Measurements from ENCODE around the gene AMOT.

DNA sequence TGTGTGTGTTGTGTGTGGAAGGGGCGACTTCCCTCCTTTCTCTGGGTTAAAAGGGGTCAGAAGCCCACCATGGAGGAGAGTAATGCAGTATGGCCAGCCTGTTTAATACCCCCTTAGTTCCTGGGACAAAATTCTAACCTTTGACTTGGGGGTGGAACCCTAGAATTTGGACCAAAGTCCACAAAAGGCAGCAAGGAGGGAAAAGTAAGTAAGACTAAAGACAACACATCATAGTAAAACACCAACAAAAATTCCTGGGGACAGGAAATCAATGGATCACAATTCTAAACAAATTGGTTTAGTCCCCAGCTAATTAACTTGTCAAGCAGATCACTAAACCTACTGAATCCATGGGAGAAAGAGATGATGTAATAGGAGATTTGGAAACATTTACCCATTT, 3.1 kb downstream of the AMOT start:
- TF ChIP-seq ZNF274 (IDR thresholded peaks at IDR 0.05; ENCODE audit: insufficient read depth, insufficient read length) (no peak), POLR2AphosphoS5 (IDR thresholded peaks at IDR 0.05; ENCODE audit: low read length) (no peak), POLR2A (IDR thresholded peaks at IDR 0.05; ENCODE audit: low read depth, low read length) (no peak)
- TF ChIP-seq, protein P1, sequence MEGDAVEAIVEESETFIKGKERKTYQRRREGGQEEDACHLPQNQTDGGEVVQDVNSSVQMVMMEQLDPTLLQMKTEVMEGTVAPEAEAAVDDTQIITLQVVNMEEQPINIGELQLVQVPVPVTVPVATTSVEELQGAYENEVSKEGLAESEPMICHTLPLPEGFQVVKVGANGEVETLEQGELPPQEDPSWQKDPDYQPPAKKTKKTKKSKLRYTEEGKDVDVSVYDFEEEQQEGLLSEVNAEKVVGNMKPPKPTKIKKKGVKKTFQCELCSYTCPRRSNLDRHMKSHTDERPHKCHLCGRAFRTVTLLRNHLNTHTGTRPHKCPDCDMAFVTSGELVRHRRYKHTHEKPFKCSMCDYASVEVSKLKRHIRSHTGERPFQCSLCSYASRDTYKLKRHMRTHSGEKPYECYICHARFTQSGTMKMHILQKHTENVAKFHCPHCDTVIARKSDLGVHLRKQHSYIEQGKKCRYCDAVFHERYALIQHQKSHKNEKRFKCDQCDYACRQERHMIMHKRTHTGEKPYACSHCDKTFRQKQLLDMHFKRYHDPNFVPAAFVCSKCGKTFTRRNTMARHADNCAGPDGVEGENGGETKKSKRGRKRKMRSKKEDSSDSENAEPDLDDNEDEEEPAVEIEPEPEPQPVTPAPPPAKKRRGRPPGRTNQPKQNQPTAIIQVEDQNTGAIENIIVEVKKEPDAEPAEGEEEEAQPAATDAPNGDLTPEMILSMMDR (IDR thresholded peaks at IDR 0.05 in 2 of 3, conservative IDR thresholded peaks at IDR 0.05 in 1 of 3; ENCODE audit: control insufficient read depth in 2 of 3, extremely low read depth in 1 of 3, insufficient read depth in 1 of 3, low read depth in 3 of 3, low read length in 3 of 3), result no peak
- TF ChIP-seq, protein P2, sequence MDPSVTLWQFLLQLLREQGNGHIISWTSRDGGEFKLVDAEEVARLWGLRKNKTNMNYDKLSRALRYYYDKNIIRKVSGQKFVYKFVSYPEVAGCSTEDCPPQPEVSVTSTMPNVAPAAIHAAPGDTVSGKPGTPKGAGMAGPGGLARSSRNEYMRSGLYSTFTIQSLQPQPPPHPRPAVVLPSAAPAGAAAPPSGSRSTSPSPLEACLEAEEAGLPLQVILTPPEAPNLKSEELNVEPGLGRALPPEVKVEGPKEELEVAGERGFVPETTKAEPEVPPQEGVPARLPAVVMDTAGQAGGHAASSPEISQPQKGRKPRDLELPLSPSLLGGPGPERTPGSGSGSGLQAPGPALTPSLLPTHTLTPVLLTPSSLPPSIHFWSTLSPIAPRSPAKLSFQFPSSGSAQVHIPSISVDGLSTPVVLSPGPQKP (IDR thresholded peaks at IDR 0.05; ENCODE audit: low read depth, low read length), result no peak
- TF ChIP-seq, protein P3, sequence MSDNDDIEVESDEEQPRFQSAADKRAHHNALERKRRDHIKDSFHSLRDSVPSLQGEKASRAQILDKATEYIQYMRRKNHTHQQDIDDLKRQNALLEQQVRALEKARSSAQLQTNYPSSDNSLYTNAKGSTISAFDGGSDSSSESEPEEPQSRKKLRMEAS (IDR thresholded peaks at IDR 0.05; ENCODE audit: low read depth, low read length), result no peak
